Naive thymus-derived CD4-positive, alpha-beta T cell (primary cell): ENCODE measurements around the gene CPAMD8. TPM values are rescaled to one million over a fixed set of nuclear protein-coding genes. Genes with fewer than 3 reads are reported as not detected.

Experiments
- ATAC-seq: fragments of 150-1000 bp; cut with Tn5 transposase; 2 replicates; pipeline ENCODE4 v1.10.0; 2021; ENCODE audit warnings: mild to moderate bottlenecking, moderate library complexity
- CTCF ChIA-PET: fragments of 350-600 bp; sonication (Branson Sonifier 250); formaldehyde crosslinking; loops from one replicate; lab custom pipeline; 2021; ENCODE audit warnings: antibody characterized with exemption; lab: Charles Lee
- POLR2A ChIA-PET: fragments of 350-600 bp; sonication (Branson Sonifier 250); formaldehyde crosslinking; loops from one replicate; lab custom pipeline; 2021; ENCODE audit warnings: antibody characterized with exemption, inconsistent platforms; lab: Charles Lee
- DNase-seq, 9 donors: peaks; one replicate each; pipeline versions ENCODE4 v3.0.0 to v3.0.0-alpha.2; 2020 to 2022; ENCODE audit warnings: mixed read lengths in 1 of 9
- H3K27ac ChIP-seq: one replicate; pipeline ENCODE4 v1.7.0; 2013; ENCODE audit warnings: mild to moderate bottlenecking, low read depth, low read length, moderate library complexity
- H3K27me3 ChIP-seq, 2 donors: one replicate each; pipeline ENCODE4 v1.7.0; 2013; ENCODE audit warnings: low read length in 2 of 2, mild to moderate bottlenecking in 2 of 2, moderate library complexity in 2 of 2; ENCODE audit not compliant: control insufficient read depth in 2 of 2, insufficient read depth in 2 of 2
- H3K36me3 ChIP-seq, 3 experiments: 1 replicate in 2 of 3; 2 replicates in 1 of 3; pipeline ENCODE4 v1.7.0; 2013; ENCODE audit warnings: low read length in 3 of 3, mild to moderate bottlenecking in 3 of 3, moderate library complexity in 1 of 3; ENCODE audit not compliant: insufficient read depth in 3 of 3, control insufficient read depth in 2 of 3
- H3K4me1 ChIP-seq, 2 donors: one replicate each; pipeline ENCODE4 v1.7.0; 2013; ENCODE audit warnings: low read length in 2 of 2, mild to moderate bottlenecking in 2 of 2, moderate library complexity in 1 of 2; ENCODE audit not compliant: control insufficient read depth in 2 of 2, insufficient read depth in 2 of 2
- H3K4me3 ChIP-seq: 2 replicates; pipeline ENCODE4 v1.7.0; 2013; ENCODE audit warnings: mild to moderate bottlenecking, low read length
- H3K9me3 ChIP-seq, 3 experiments: 1 replicate in 2 of 3; 2 replicates in 1 of 3; pipeline ENCODE4 v1.7.0; 2013; ENCODE audit warnings: low read length in 3 of 3; ENCODE audit not compliant: control insufficient read depth in 2 of 3
- H3K27ac Mint-ChIP-seq, 9 donors: one replicate each; pipeline ENCODE4 v1.8.0; 2020 to 2022; ENCODE audit warnings: mixed read lengths in 9 of 9, mild to moderate bottlenecking in 8 of 9, moderate library complexity in 5 of 9, inconsistent platforms in 2 of 9
- H3K27me3 Mint-ChIP-seq, 5 donors: one replicate each; pipeline ENCODE4 v1.8.0; 2021 to 2022; ENCODE audit warnings: mixed read lengths in 5 of 5, mild to moderate bottlenecking in 1 of 5
- H3K36me3 Mint-ChIP-seq, 5 donors: one replicate each; pipeline ENCODE4 v1.8.0; 2020 to 2022; ENCODE audit warnings: mixed read lengths in 5 of 5, mild to moderate bottlenecking in 3 of 5, inconsistent platforms in 1 of 5
- H3K4me1 Mint-ChIP-seq, 7 donors: one replicate each; pipeline ENCODE4 v1.8.0; 2020 to 2022; ENCODE audit warnings: mixed read lengths in 7 of 7, mild to moderate bottlenecking in 3 of 7, inconsistent platforms in 1 of 7
- H3K4me3 Mint-ChIP-seq, 10 donors: one replicate each; pipeline ENCODE4 v1.8.0; 2020 to 2022; ENCODE audit warnings: mild to moderate bottlenecking in 10 of 10, mixed read lengths in 10 of 10, moderate library complexity in 6 of 10, inconsistent platforms in 2 of 10
- H3K9me3 Mint-ChIP-seq, 11 donors: one replicate each; pipeline ENCODE4 v1.8.0; 2020 to 2022; ENCODE audit warnings: mixed read lengths in 11 of 11, mild to moderate bottlenecking in 4 of 11, inconsistent platforms in 1 of 11, moderate library complexity in 1 of 11
- intact Hi-C, 2 donors: fragments of 100-400 bp; cut with micrococcal nuclease; formaldehyde crosslinking; loops; one replicate each; pipeline ENCODE4 v1.15.1; 2023
- polyA plus RNA-seq, 2 donors: library from polyadenylated mRNA; unstranded; fragments of 300-500 nt; fragmentation: Illumina TruSeq; gene quantifications; one replicate each; pipeline ENCODE4 v1.2.3, GENCODE V29; 2021
- total RNA-seq, 6 experiments: library from RNA in 5 of 6; stranded (reverse) in 5 of 6; gene quantifications; 1 replicate in 5 of 6; 2 replicates in 1 of 6; pipeline ENCODE4 v1.2.3 and lab custom pipeline; 2021 to 2026

The CPAMD8 gene
- total and polyA plus RNA-seq, 7 experiments from 2014 or later = 0.18 to 6.6 (median 2.4) TPM

DNA sequence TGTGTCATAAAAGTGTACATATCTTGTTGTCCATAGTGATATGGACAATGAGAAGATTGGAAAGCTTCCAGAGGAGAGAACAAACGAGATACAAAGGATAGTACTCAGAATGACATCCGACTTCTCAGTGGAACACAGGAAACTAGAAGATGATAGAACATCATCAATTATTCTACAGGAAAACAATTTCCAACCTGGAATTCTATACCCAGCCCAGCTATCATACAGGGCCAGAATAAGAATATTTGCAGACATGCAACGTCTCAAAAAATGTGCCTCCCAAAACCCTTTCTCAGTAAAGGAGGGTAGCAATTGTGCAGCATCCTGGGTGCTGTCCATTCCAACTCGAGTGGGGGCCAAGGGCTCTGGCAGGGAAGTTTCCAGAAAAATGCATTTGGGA lies 113.8 kb downstream of the CPAMD8 start:
- Mint-ChIP-seq H3K27me3 (peaks cover 0 to 14% (median 0%) of the 10 kb centered on the region in 5 donors), H3K4me3 (no peak overlapping the region), H3K4me1 (peaks cover 0 to 2% (median 0%) of the 10 kb centered on the region in 7 donors), H3K27ac (no peak overlapping the region), H3K9me3 (peaks cover 4 to 49% (median 20%) of the 10 kb centered on the region in 11 donors), H3K36me3 (peaks cover 0 to 21% (median 15%) of the 10 kb centered on the region in 5 donors)
- ChIA-PET CTCF (interaction anchor here (0.5 kb wide), 1 partner anchor 167 kb away, joined by 3 read pairs; no protein-coding TSS in a partner anchor), POLR2A (no interaction called here)
- H3K27ac ChIP-seq = no peak overlapping the region
- intact Hi-C loops = no loop called here
- no peak overlapping the region for H3K4me3 ChIP-seq
- DNase-seq (no peak), ATAC-seq (no peak)
- H3K4me1 ChIP-seq = no peaks in the 10 kb centered on the region
- H3K27me3 ChIP-seq = no peaks in the 10 kb centered on the region
- peaks cover 0 to 26% (median 0%) of the 10 kb centered on the region in 3 experiments for H3K9me3 ChIP-seq
- H3K36me3 ChIP-seq = no peaks in the 10 kb centered on the region

DNA sequence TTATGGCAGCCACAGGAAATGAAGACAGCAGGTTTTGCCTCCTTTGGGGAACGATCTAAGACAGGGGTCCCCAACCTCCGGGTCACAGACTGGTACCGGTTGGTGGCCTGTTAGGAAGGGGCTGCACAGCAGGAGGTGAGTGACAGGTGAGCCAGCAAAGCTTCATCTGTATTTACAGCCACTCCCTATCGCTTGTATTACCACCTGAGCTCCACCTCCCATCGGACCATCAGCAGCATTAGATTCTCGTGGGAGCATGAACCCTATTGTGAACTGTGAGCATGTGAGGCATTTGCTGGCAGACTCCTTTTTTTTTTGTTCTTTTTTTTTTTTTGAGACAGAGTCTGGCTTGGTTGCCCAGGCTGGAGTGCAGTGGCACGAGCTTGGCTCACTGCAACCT lies 115.6 kb downstream of the CPAMD8 start:
- peaks cover 4 to 49% (median 20%) of the 10 kb centered on the region in 11 donors for H3K9me3 Mint-ChIP-seq
- H3K27me3 Mint-ChIP-seq = peaks cover 0 to 6% (median 0%) of the 10 kb centered on the region in 5 donors
- no peak overlapping the region for H3K27ac Mint-ChIP-seq
- Histone ChIP-seq H3K27me3 (no peaks in the 10 kb centered on the region), H3K27ac (no peak overlapping the region), H3K4me1 (no peaks in the 10 kb centered on the region), H3K36me3 (no peaks in the 10 kb centered on the region), H3K4me3 (no peak overlapping the region), H3K9me3 (peaks cover 0 to 26% (median 0%) of the 10 kb centered on the region in 3 experiments)
- DNase-seq = no peak
- H3K36me3 Mint-ChIP-seq = peaks cover 0 to 21% (median 13%) of the 10 kb centered on the region in 5 donors
- ATAC-seq = no peak
- ChIA-PET POLR2A (interaction anchor here (0.6 kb wide), 1 partner anchor 465 kb away, joined by 5 read pairs; no protein-coding TSS in a partner anchor), CTCF (interaction anchor here (1.2 kb wide), 1 partner anchor 179 kb away, joined by 3 read pairs; no protein-coding TSS in a partner anchor)
- intact Hi-C loops = no loop called here
- no peak overlapping the region for H3K4me3 Mint-ChIP-seq
- peaks cover 0 to 2% (median 0%) of the 10 kb centered on the region in 7 donors for H3K4me1 Mint-ChIP-seq

DNA sequence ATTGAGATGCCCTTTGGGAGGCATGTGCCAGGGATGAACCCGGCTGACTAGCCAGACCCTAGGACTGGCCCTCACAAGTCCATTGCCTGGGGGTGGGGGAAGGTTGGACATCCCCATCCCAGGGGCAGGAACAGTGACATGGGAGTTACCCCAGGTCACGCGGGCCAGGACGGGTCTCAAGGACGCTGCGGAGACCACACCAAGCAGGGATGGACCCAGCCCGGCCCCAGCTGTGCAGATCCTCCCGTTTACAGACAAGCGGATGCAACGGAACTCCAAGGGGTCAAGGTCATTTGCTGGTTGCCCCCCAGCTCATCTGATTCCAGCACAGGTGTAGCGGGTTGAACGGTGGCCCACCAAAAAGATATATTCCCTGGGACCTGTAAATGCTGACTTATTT lies 117.9 kb downstream of the CPAMD8 start:
- no peaks in the 10 kb centered on the region for H3K4me1 ChIP-seq
- H3K36me3 Mint-ChIP-seq = peaks cover 0 to 21% (median 13%) of the 10 kb centered on the region in 5 donors
- ChIA-PET CTCF (interaction anchor here (0.7 kb wide), 1 partner anchor 787 kb away, joined by 3 read pairs; no protein-coding TSS in a partner anchor), POLR2A (no interaction called here)
- ATAC-seq = no peak
- intact Hi-C loops = no loop called here
- H3K27ac Mint-ChIP-seq = no peak overlapping the region
- H3K27me3 Mint-ChIP-seq = no peaks in the 10 kb centered on the region
- H3K4me3 ChIP-seq = no peak overlapping the region
- peaks cover 0 to 13% (median 0%) of the 10 kb centered on the region in 3 experiments for H3K9me3 ChIP-seq
- no peaks in the 10 kb centered on the region for H3K4me1 Mint-ChIP-seq
- H3K27ac ChIP-seq = no peak overlapping the region
- no peak for DNase-seq
- peaks cover 4 to 30% (median 17%) of the 10 kb centered on the region in 11 donors for H3K9me3 Mint-ChIP-seq
- no peaks in the 10 kb centered on the region for H3K27me3 ChIP-seq
- no peaks in the 10 kb centered on the region for H3K36me3 ChIP-seq
- no peak overlapping the region for H3K4me3 Mint-ChIP-seq

DNA sequence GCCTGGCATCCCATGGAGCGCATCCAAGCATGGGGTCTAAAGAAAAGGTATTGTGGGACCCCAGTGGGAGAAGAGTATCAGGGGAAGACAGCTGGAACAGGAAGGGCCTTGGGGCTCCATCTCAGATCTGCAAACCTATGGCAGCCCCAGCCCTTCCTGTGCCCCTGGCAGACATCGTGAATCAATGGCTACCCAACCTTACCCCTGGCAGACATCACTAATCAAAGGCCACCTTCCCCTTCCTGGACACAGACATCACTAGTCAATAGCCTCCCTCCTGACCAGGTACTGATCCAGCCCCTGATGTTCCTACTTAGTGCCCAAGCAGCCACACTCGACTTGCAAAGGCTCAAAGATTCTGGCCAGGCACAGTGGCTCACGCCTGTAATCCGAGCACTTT lies 122.0 kb downstream of the CPAMD8 start:
- Mint-ChIP-seq H3K4me1 (peaks cover 4 to 6% (median 5%) of the 10 kb centered on the region in 7 donors), H3K27ac (no peak overlapping the region), H3K36me3 (no peaks in the 10 kb centered on the region), H3K27me3 (no peaks in the 10 kb centered on the region), H3K9me3 (peaks cover 0 to 3% (median 0%) of the 10 kb centered on the region in 11 donors), H3K4me3 (no peak overlapping the region)
- Histone ChIP-seq H3K27ac (no peak overlapping the region), H3K9me3 (no peaks in the 10 kb centered on the region), H3K4me3 (no peak overlapping the region), H3K4me1 (peaks cover 0 to under 1% of the 10 kb centered on the region in 2 donors), H3K27me3 (no peaks in the 10 kb centered on the region), H3K36me3 (no peaks in the 10 kb centered on the region)
- POLR2A ChIA-PET = no interaction called here
- CTCF ChIA-PET = no interaction called here
- intact Hi-C loops = no loop called here
- ATAC-seq (no peak), DNase-seq (no peak)

DNA sequence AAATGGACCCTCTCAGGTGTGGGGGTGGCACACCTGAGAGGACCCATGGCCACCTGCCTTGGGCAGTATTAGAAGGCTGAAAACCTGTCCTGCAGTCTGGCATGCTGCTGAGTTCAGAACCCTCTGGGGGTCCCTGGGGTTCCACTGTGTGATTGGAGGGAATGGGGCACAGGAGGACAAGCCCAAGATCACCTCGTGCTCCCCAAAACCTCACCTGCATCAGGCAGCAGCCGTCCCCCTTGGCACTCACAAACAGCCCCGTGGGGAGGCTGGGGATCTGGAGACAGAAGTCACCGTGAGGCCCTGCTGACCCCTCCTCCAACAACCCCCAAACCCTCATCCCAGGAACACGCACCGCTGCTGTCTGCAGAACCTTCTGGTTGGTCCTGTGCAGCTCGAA lies 123.3 kb downstream of the CPAMD8 start:
- peaks cover 0 to 5% of the 10 kb centered on the region in 2 donors for H3K4me1 ChIP-seq
- CTCF ChIA-PET = no interaction called here

DNA sequence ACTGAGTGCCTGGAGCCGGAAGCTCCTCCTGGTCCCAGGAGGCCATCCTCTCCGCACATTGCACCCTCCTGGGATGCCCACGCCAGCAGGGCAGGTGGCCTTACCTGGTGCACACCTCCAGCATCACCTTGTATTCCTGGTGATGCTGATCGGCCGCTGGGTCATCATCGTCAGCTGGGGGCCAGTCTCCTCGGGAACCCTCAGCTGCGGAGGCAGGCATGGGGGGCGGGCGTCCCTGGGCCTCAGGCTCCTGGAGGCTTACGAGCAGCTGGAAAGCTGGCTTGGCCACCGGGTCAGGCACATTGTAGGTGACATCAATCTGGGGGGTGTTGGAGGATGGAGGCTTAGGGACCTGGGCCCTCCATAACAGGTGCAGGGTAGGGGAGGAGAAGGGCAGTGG lies 124.1 kb downstream of the CPAMD8 start:
- no peak overlapping the region for H3K4me3 ChIP-seq
- H3K4me1 Mint-ChIP-seq = peaks cover 8 to 19% (median 16%) of the 10 kb centered on the region in 7 donors
- intact Hi-C loops = no loop called here
- POLR2A ChIA-PET = no interaction called here
- CTCF ChIA-PET = no interaction called here
- no peak for DNase-seq
- ATAC-seq = no peak
- H3K4me1 ChIP-seq = peaks cover 0 to 5% of the 10 kb centered on the region in 2 donors
- H3K27ac Mint-ChIP-seq = no peak overlapping the region
- H3K9me3 Mint-ChIP-seq = peaks cover 0 to 3% (median 0%) of the 10 kb centered on the region in 11 donors
- no peak overlapping the region for H3K4me3 Mint-ChIP-seq
- no peaks in the 10 kb centered on the region for H3K36me3 ChIP-seq
- H3K36me3 Mint-ChIP-seq = no peaks in the 10 kb centered on the region
- H3K27me3 Mint-ChIP-seq = peaks cover 0 to 11% (median 0%) of the 10 kb centered on the region in 5 donors
- H3K27ac ChIP-seq = no peak overlapping the region
- no peaks in the 10 kb centered on the region for H3K9me3 ChIP-seq
- H3K27me3 ChIP-seq = no peaks in the 10 kb centered on the region

More for the DNA sequence above, 123.3 kb downstream of the CPAMD8 start:
- Mint-ChIP-seq H3K9me3 (peaks cover 0 to 3% (median 0%) of the 10 kb centered on the region in 11 donors), H3K27ac (no peak overlapping the region), H3K4me1 (peaks cover 8 to 16% (median 12%) of the 10 kb centered on the region in 7 donors), H3K27me3 (peaks cover 0 to 5% (median 0%) of the 10 kb centered on the region in 5 donors), H3K36me3 (no peaks in the 10 kb centered on the region), H3K4me3 (no peak overlapping the region)
- no peaks in the 10 kb centered on the region for H3K9me3 ChIP-seq
- intact Hi-C loops = no loop called here
- no peak overlapping the region for H3K27ac ChIP-seq
- H3K4me3 ChIP-seq = no peak overlapping the region
- POLR2A ChIA-PET = no interaction called here
- ATAC-seq (no peak), DNase-seq (no peak)
- no peaks in the 10 kb centered on the region for H3K36me3 ChIP-seq
- no peaks in the 10 kb centered on the region for H3K27me3 ChIP-seq
